Right hindlimb (tissue), 1 donor: ENCODE data around the gene USP28.
"Not testable (repeated sequence)": the region's sequence is repeated elsewhere in the genome, so short reads cannot be mapped to it uniquely, and the experiment has no call there.

ENCODE experiments used
- DNase-seq: peaks from one replicate; pipeline ENCODE4 v3.0.0-alpha.2; 2018

USP28 gene

GRCh38 chr11:113875234-113876073, at the start of gene USP28:
TSS of gene USP28 (minus strand) at chr11:113875572. CDS start at chr11:113875501, 71 bp downstream.
- DNase-seq, result peak; percentile 97

GRCh38 chr11:113923572-113923971, 48.2 kb upstream of the USP28 start:
- no peak for DNase-seq

GRCh38 chr11:113911491-113911890, 36.1 kb upstream of the USP28 start:
- not testable (repeated sequence) for DNase-seq

- DNase-seq, result no peak
Measured at GRCh38 chr11:113908098-113908497, 32.7 kb upstream of the USP28 start.

GRCh38 chr11:113907681-113908080, 32.3 kb upstream of the USP28 start:
- DNase-seq, result no peak

GRCh38 chr11:113907152-113907551, 31.8 kb upstream of the USP28 start:
- DNase-seq, result no peak

GRCh38 chr11:113906516-113906915, 31.1 kb upstream of the USP28 start:
- DNase-seq, result no peak

GRCh38 chr11:113906038-113906437, 30.7 kb upstream of the USP28 start:
- DNase-seq, result no peak

GRCh38 chr11:113904379-113905101, 29.2 kb upstream of the USP28 start, which contains the start of gene HTR3B:
TSS of gene HTR3B (plus strand) at chr11:113904796. CDS start at chr11:113904934, 138 bp downstream.
- DNase-seq, result no peak

GRCh38 chr11:113901141-113901540, 25.8 kb upstream of the USP28 start:
- DNase-seq, result no peak

GRCh38 chr11:113896156-113896879, 20.9 kb upstream of the USP28 start:
- peak; percentile 36 for DNase-seq

GRCh38 chr11:113895367-113896155, 20.2 kb upstream of the USP28 start:
- DNase-seq, result no peak

- no peak for DNase-seq
Measured at GRCh38 chr11:113894421-113894996, 19.1 kb upstream of the USP28 start.

GRCh38 chr11:113888848-113889247, 13.5 kb upstream of the USP28 start:
- DNase-seq, result no peak

- DNase-seq, result no peak
Measured at GRCh38 chr11:113885897-113886296, 10.5 kb upstream of the USP28 start.

- DNase-seq, result no peak
Measured at GRCh38 chr11:113884361-113884836, 9.0 kb upstream of the USP28 start.

GRCh38 chr11:113881856-113882255, 6.5 kb upstream of the USP28 start:
- no peak for DNase-seq

- DNase-seq, result no peak
Measured at GRCh38 chr11:113880971-113881370, 5.6 kb upstream of the USP28 start.

GRCh38 chr11:113879446-113879845, 4.1 kb upstream of the USP28 start:
- not testable (repeated sequence) for DNase-seq

- no peak for DNase-seq
Measured at GRCh38 chr11:113877670-113878055, 2.3 kb upstream of the USP28 start.

GRCh38 chr11:113876798-113877669, 1.7 kb upstream of the USP28 start:
- no peak for DNase-seq
